GM21717 (cell line): ENCODE data around the gene LDB3.
A peak's percentile ranks its signal among the peaks of the same experiment; 100 is the strongest.

Source experiments
- ATAC-seq: cut with Tn5 transposase; IDR thresholded peaks from one replicate; pipeline ENCODE4 v1.9.1; 2021; ENCODE audit warnings: mild to moderate bottlenecking, moderate library complexity; ENCODE audit not compliant: unreplicated experiment

The LDB3 gene

GRCh38 chr10:86703176-86703575, 34.9 kb downstream of the LDB3 start:
- no peak for ATAC-seq

GRCh38 chr10:86705139-86705538, 36.8 kb downstream of the LDB3 start:
- ATAC-seq: no peak

GRCh38 chr10:86705905-86706304, 37.6 kb downstream of the LDB3 start:
- no peak for ATAC-seq

DNA sequence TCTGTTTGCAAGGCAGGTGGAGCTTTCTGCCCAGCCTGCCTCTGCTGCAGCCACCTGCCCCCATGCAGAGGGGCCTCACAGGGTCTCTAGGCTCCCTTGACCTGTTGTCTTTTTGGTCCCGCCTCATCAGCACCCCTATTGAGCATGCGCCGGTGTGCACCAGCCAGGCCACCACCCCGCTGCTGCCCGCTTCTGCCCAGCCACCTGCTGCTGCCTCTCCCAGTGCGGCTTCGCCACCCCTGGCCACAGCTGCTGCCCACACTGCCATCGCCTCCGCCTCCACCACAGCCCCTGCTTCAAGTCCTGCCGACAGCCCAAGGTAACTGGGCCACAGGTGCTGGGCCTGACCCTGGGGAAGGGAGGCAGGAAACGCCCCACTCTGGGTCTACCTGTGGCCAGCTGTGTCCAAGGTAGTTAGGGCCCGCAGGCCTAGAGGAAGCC, 38.1 kb downstream of the LDB3 start:
- ATAC-seq: no peak

GRCh38 chr10:86706977-86707376, 38.7 kb downstream of the LDB3 start:
- no peak for ATAC-seq

GRCh38 chr10:86707505-86707904, 39.2 kb downstream of the LDB3 start:
- no peak for ATAC-seq

DNA sequence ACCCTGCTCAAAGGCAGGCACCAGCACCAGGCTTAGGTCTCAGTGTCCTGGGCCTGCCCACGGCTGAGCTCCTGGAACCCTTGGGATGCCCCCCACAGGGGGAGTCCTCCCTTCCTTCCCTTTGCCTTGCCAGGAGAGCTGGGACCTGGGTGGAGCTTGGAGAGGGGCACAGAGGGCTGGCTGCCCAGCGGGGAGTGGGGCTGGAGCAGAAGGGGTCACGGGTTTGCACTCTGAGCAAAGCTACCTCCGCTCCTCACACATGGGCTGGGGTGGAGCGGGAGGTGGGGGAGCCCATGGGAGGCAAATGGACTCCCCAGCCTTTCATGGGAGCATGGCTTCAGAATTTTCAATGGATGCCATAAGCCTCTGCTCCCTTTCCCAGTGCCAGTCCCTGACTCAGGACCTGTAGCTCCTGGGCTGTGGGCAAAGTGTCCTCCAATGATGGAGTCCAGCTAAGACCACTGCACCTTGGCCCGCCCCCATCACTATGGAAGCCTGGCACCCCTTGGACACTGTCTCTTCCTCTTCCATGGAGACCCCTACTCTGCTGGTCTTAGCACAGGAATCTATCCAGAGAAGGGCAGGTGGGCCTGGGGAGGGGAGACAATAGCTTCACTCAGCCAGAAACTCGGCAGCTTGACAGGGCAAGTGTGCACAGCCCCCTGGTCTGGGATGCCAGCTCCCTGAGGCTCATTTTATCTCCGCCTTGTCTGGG, 39.9 kb downstream of the LDB3 start:
- ATAC-seq: no peak

GRCh38 chr10:86708783-86709380, 40.6 kb downstream of the LDB3 start:
- no peak for ATAC-seq

GRCh38 chr10:86709396-86710185, 41.3 kb downstream of the LDB3 start:
- no peak for ATAC-seq

- peak; percentile 89 for ATAC-seq
These were observed 42.7 kb downstream of the LDB3 start for GRCh38 chr10:86710987-86711512.

GRCh38 chr10:86711513-86712316, 43.4 kb downstream of the LDB3 start:
- ATAC-seq: peak; percentile 37

GRCh38 chr10:86712317-86712707, 44.0 kb downstream of the LDB3 start:
- ATAC-seq: peak; percentile 44

- ATAC-seq: no peak
These were observed 47.0 kb downstream of the LDB3 start for GRCh38 chr10:86715156-86715795.

DNA sequence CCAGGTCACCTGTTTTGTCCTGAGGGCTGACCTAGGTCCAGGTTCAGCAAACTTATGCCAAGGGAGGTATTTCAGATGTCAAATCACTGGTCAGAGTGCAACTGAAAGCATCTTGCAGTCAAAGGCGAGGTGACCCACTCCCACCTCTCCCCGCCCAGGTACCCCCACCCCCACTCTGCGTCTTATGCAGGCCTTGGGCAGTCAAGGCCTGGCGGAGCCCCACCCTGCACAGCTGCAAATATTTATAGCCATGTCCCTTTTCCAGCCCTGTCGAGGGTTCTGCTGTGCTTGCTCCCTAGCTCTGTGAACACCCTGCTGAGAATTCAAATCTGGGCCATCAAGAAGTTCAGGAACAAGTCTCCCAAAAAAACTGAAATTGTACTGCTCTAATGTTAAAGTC, 47.5 kb downstream of the LDB3 start:
- no peak for ATAC-seq

DNA sequence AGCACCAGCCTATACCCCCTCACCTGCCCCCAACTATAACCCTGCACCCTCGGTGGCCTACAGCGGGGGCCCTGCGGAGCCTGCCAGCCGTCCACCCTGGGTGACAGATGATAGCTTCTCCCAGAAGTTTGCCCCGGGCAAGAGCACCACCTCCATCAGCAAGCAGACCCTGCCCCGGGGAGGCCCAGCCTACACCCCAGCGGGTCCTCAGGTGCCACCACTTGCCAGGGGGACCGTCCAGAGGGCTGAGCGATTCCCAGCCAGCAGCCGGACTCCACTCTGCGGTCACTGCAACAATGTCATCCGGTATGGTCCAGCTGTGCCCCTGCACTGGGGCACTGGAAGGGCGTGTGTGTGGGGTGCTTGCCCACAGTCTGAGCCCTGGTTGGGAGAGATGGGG, 48.2 kb downstream of the LDB3 start:
- ATAC-seq: no peak

DNA sequence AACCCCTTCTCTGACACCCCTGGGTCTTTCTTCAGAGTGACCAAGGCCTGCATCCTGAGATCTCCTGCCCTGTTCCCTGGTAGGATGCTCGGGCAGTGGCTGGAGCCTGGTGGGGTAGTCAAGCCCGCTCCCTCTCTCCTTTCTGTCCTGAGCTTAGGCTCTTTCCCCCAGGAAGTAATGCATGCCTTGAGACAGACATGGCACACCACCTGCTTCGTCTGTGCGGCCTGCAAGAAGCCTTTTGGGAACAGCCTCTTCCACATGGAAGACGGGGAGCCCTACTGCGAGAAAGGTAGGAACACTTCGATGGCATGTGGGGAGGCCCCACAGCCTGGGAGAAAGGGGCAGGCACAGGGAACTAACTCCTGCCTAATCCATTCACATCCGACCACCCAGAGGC, 50.2 kb downstream of the LDB3 start:
- no peak for ATAC-seq

- no peak for ATAC-seq
These were observed 52.9 kb downstream of the LDB3 start for GRCh38 chr10:86721232-86721631.

DNA sequence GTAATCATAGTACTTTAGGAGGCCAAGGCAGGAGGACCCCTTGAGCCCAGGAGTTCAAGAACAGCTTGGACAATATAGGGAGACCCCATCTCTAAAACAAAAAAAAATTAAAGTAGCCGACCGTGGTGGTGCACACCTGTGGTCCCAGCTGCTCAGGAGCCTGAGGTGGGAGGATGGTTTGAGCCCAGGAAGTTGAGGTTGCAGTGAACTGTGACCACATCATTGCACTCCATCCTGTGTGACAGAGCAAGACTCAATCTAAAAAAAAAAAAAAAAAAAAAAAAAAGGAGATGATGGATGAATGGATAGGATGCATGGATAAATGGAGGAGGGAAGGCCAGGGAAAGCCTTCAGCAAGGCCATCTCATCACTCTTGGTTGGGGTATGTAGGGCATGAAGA, 54.7 kb downstream of the LDB3 start:
- ATAC-seq: no peak

GRCh38 chr10:86724445-86724844, 56.1 kb downstream of the LDB3 start:
- no peak for ATAC-seq

GRCh38 chr10:86725980-86726676, 57.8 kb downstream of the LDB3 start:
- ATAC-seq: no peak
